KBM-7 (cell line): ENCODE measurements around the gene FBXO46.
"Not testable (repeated sequence)": the region's sequence is repeated elsewhere in the genome, so short reads cannot be mapped to it uniquely, and the experiment has no call there.

Source experiments
- DNase-seq: peaks from one replicate; pipeline ENCODE4 v3.0.0-alpha.2; 2015
- in situ Hi-C: fragments of 300-500 bp; cut with MboI; formaldehyde crosslinking; loops from 2 replicates; pipeline ENCODE4 v1.14.3; 2020; ENCODE audit warnings: low sequenced_read_pairs, low pct_unique_long_range_greater_than_20kb, mixed read lengths

The FBXO46 gene

GRCh38 chr19:45766869-45767346 is 36.2 kb upstream of the FBXO46 start:
- no peak for DNase-seq
- in situ Hi-C loops = no loop called here

- DNase-seq = no peak
- in situ Hi-C loops = no loop called here
These were observed 35.7 kb upstream of the FBXO46 start for GRCh38 chr19:45766296-45766868.

- no peak for DNase-seq
- in situ Hi-C loops = no loop called here
These were observed 35.1 kb upstream of the FBXO46 start for GRCh38 chr19:45765702-45766295.

GRCh38 chr19:45764945-45765701 is 34.4 kb upstream of the FBXO46 start:
- DNase-seq = no peak
- in situ Hi-C loops = no loop called here

- DNase-seq = no peak
- in situ Hi-C loops = no loop called here
These were observed 33.8 kb upstream of the FBXO46 start for GRCh38 chr19:45764475-45764874.

GRCh38 chr19:45763691-45764294 is 33.1 kb upstream of the FBXO46 start:
- in situ Hi-C loops = no loop called here
- DNase-seq = no peak

- no peak for DNase-seq
- in situ Hi-C loops = no loop called here
These were observed 32.4 kb upstream of the FBXO46 start for GRCh38 chr19:45762870-45763631.

GRCh38 chr19:45761714-45762113 is 31.0 kb upstream of the FBXO46 start:
- DNase-seq = no peak
- in situ Hi-C loops = no loop called here

- no peak for DNase-seq
- in situ Hi-C loops = no loop called here
These were observed 28.2 kb upstream of the FBXO46 start for GRCh38 chr19:45758921-45759320.

- DNase-seq = no peak
These were observed 27.0 kb upstream of the FBXO46 start for GRCh38 chr19:45757695-45758094.

GRCh38 chr19:45754323-45754722 is 23.6 kb upstream of the FBXO46 start:
- no peak for DNase-seq
- in situ Hi-C loops = no loop called here

More at GRCh38 chr19:45757695-45758094, 27.0 kb upstream of the FBXO46 start:
- in situ Hi-C loops = no loop called here

GRCh38 chr19:45753548-45753947 is 22.9 kb upstream of the FBXO46 start:
- in situ Hi-C loops = no loop called here
- no peak for DNase-seq

- in situ Hi-C loops = no loop called here
- DNase-seq = no peak
These were observed 21.9 kb upstream of the FBXO46 start for GRCh38 chr19:45752639-45753038.

- DNase-seq, in situ Hi-C loops: not testable (repeated sequence)
These were observed 20.8 kb upstream of the FBXO46 start for GRCh38 chr19:45751483-45751882.

GRCh38 chr19:45747513-45747912 is 16.8 kb upstream of the FBXO46 start:
- in situ Hi-C loops = no loop called here
- DNase-seq = no peak

- in situ Hi-C loops = no loop called here
- DNase-seq = no peak
These were observed 16.2 kb upstream of the FBXO46 start for GRCh38 chr19:45746866-45747265.

- no peak for DNase-seq
- in situ Hi-C loops = no loop called here
These were observed 14.9 kb upstream of the FBXO46 start for GRCh38 chr19:45745606-45746005.

GRCh38 chr19:45742969-45743368 is 12.3 kb upstream of the FBXO46 start:
- in situ Hi-C loops = no loop called here
- no peak for DNase-seq
